ENCODE measurements around the gene EIF5A2.

GRCh38 chr3:170918715-170919114, 10.3 kb upstream of the EIF5A2 start:
- TF ChIP-seq POLR2AphosphoS5 (IDR thresholded peaks at IDR 0.05; ENCODE audit: insufficient read depth in 1 of 2, low read depth in 1 of 2) (no peak), CTCF (IDR thresholded peaks at IDR 0.05) (no peak), POLR2A (IDR thresholded peaks at IDR 0.05) (no peak)

Measured in vagina (tissue), 2 donors.